Prostate gland (tissue), 2 donors: Measurements from ENCODE around the gene HBD. TPM values are rescaled to one million over a fixed set of nuclear protein-coding genes. Genes with fewer than 3 reads are reported as not detected.

ENCODE experiments used
- DNase-seq: peaks from one replicate; pipeline ENCODE4 v3.0.0-alpha.2; 2019; ENCODE audit warnings: low spot score
- H3K27ac ChIP-seq, 2 donors: fragments of 200-600 bp; sonication (generic); 2 replicates each; pipeline ENCODE4 v1.5.1; 2017 to 2019
- H3K27me3 ChIP-seq: fragments of 200-600 bp; sonication (generic); replicated peaks from 2 replicates; pipeline ENCODE4 v1.5.1; 2019; ENCODE audit not compliant: insufficient read depth
- H3K36me3 ChIP-seq, 2 donors: fragments of 200-600 bp; sonication (generic); 1 replicate in 1 of 2; 2 replicates in 1 of 2; pipeline versions ENCODE4 v1.5.1 to v1.8.1; 2017 to 2019
- H3K4me1 ChIP-seq: fragments of 200-600 bp; sonication (generic); replicated peaks from 2 replicates; pipeline ENCODE4 v1.5.1; 2019
- H3K4me3 ChIP-seq, 2 donors: fragments of 200-600 bp; sonication (generic); 2 replicates each; pipeline ENCODE4 v1.5.1; 2017 to 2019
- H3K9me3 ChIP-seq: fragments of 200-600 bp; sonication (generic); 2 replicates; pipeline ENCODE4 v1.5.1; 2017
- CTCF ChIP-seq, 4 experiments: fragments of 200-600 bp in 2 of 4; fragments of 450-650 bp in 2 of 4; sonication (generic) in 2 of 4; IDR thresholded peaks; 1 replicate in 3 of 4; 2 replicates in 1 of 4; pipeline ENCODE4 v1.5.1; 2016 to 2019; ENCODE audit warnings: antibody characterized with exemption in 4 of 4, mild to moderate bottlenecking in 2 of 4, moderate library complexity in 2 of 4
- POLR2A ChIP-seq: fragments of 450-650 bp; IDR thresholded peaks from one replicate; pipeline ENCODE4 v1.6.1; 2016; ENCODE audit warnings: antibody characterized with exemption, mild to moderate bottlenecking
- POLR2AphosphoS5 ChIP-seq: sonication (generic); formaldehyde crosslinking; IDR thresholded peaks from one replicate; pipeline ENCODE4 v1.6.1; 2017; ENCODE audit warnings: antibody characterized with exemption
- WGBS: methylation state at CpG from one replicate; pipeline ENCODE4 v1.1.5; 2018; 5-methylcytosine and 5-hydroxymethylcytosine counted together
- intact Hi-C: fragments of 100-400 bp; cut with DNase I; formaldehyde crosslinking; loops from one replicate; pipeline ENCODE4 v1.14.2; 2022
- total RNA-seq, 2 donors: library from RNA; depleted of rRNA; stranded (reverse); fragments of >200 nt; gene quantifications; one replicate each; pipeline ENCODE4 v1.1.0, GENCODE V29; 2016

Gene HBD
- total RNA-seq, 2 donors from 2014 or later, result not detected

- no peak for DNase-seq
- Histone ChIP-seq H3K27me3 (no peaks in the 10 kb centered on the region), H3K4me1 (no peaks in the 10 kb centered on the region), H3K36me3 (no peaks in the 10 kb centered on the region), H3K27ac (no peak overlapping the region), H3K9me3 (no peaks in the 10 kb centered on the region), H3K4me3 (no peak overlapping the region)
- intact Hi-C loops, result no loop called here
- TF ChIP-seq POLR2AphosphoS5 (no peak), CTCF (IDR thresholded peaks at IDR 0.05) (no peak), POLR2A (no peak)
Observed at GRCh38 chr11:5239046-5239445, 4.8 kb upstream of the HBD start.

GRCh38 chr11:5238486-5238885, 4.2 kb upstream of the HBD start:
- H3K36me3 ChIP-seq, result no peaks in the 10 kb centered on the region
- H3K4me1 ChIP-seq, result no peaks in the 10 kb centered on the region
- intact Hi-C loops, result no loop called here
- no peak overlapping the region for H3K4me3 ChIP-seq
- WGBS, result 57% methylated on average over 2 of the region's 2 CpGs
- H3K27me3 ChIP-seq, result no peaks in the 10 kb centered on the region
- TF ChIP-seq POLR2A, result no peak
- no peak for TF ChIP-seq CTCF (IDR thresholded peaks at IDR 0.05)
- no peak for TF ChIP-seq POLR2AphosphoS5
- H3K9me3 ChIP-seq, result no peaks in the 10 kb centered on the region
- no peak for DNase-seq
- no peak overlapping the region for H3K27ac ChIP-seq

GRCh38 chr11:5237420-5237819, 3.1 kb upstream of the HBD start:
- Histone ChIP-seq H3K4me1 (no peaks in the 10 kb centered on the region), H3K27ac (no peak overlapping the region), H3K4me3 (no peak overlapping the region), H3K36me3 (no peaks in the 10 kb centered on the region), H3K9me3 (no peaks in the 10 kb centered on the region), H3K27me3 (no peaks in the 10 kb centered on the region)
- 93% methylated on average over 2 of the region's 2 CpGs for WGBS
- intact Hi-C loops, result no loop called here
- no peak for DNase-seq
- no peak for TF ChIP-seq POLR2AphosphoS5
- no peak for TF ChIP-seq CTCF (IDR thresholded peaks at IDR 0.05)
- TF ChIP-seq POLR2A, result no peak

GRCh38 chr11:5235364-5236095, 1.2 kb upstream of the HBD start:
- WGBS, result 92% methylated on average over 5 of the region's 5 CpGs
- intact Hi-C loops, result no loop called here
- Histone ChIP-seq H3K4me1 (no peaks in the 10 kb centered on the region), H3K27me3 (no peaks in the 10 kb centered on the region), H3K27ac (no peak overlapping the region), H3K36me3 (no peaks in the 10 kb centered on the region), H3K4me3 (no peak overlapping the region), H3K9me3 (no peaks in the 10 kb centered on the region)
- TF ChIP-seq POLR2A (no peak), CTCF (IDR thresholded peaks at IDR 0.05) (no peak), POLR2AphosphoS5 (no peak)
- no peak for DNase-seq

- TF ChIP-seq POLR2AphosphoS5 (no peak), CTCF (IDR thresholded peaks at IDR 0.05) (no peak), POLR2A (no peak)
- Histone ChIP-seq H3K9me3 (no peaks in the 10 kb centered on the region), H3K27ac (no peak overlapping the region), H3K27me3 (no peaks in the 10 kb centered on the region), H3K4me1 (no peaks in the 10 kb centered on the region), H3K36me3 (no peaks in the 10 kb centered on the region), H3K4me3 (no peak overlapping the region)
- intact Hi-C loops, result no loop called here
- DNase-seq, result no peak
- 82% methylated on average over 1 of the region's 1 CpG for WGBS
Observed at GRCh38 chr11:5233307-5233706, 976 bp downstream of the HBD start.
